Lower lobe of right lung (tissue), 2 donors: ENCODE measurements around the gene SMTNL2. TPM values are rescaled to one million over a fixed set of nuclear protein-coding genes. Genes with fewer than 3 reads are reported as not detected.
A peak's percentile ranks its signal among the peaks of the same experiment; 100 is the strongest.
"Not testable (repeated sequence)": the region's sequence is repeated elsewhere in the genome, so short reads cannot be mapped to it uniquely, and the experiment has no call there.

Source experiments
- ATAC-seq, 2 donors: fragments of 200-7000 bp; cut with Tn5 transposase; one replicate each; pipeline ENCODE4 v1.9.1; 2020 to 2022; ENCODE audit warnings: mild to moderate bottlenecking in 2 of 2, moderate library complexity in 2 of 2
- DNase-seq: peaks from one replicate; pipeline ENCODE4 v3.0.0-alpha.2; 2020
- H3K27ac ChIP-seq: fragments of 200-600 bp; one replicate; pipeline ENCODE4 v1.8.0; 2022
- H3K27me3 ChIP-seq: fragments of 200-600 bp; one replicate; pipeline ENCODE4 v1.8.0; 2022; ENCODE audit warnings: low read depth
- H3K36me3 ChIP-seq: fragments of 200-600 bp; one replicate; pipeline ENCODE4 v1.8.0; 2022; ENCODE audit warnings: mild to moderate bottlenecking
- H3K4me1 ChIP-seq: fragments of 200-600 bp; one replicate; pipeline ENCODE4 v1.8.0; 2022
- H3K4me3 ChIP-seq: fragments of 200-600 bp; one replicate; pipeline ENCODE4 v1.8.0; 2022; ENCODE audit warnings: mild to moderate bottlenecking
- H3K9me3 ChIP-seq: fragments of 200-600 bp; one replicate; pipeline ENCODE4 v1.8.0; 2022
- CTCF ChIP-seq: fragments of 200-600 bp; IDR thresholded peaks from one replicate; pipeline ENCODE4 v1.8.0; 2022; ENCODE audit warnings: antibody characterized with exemption, mild to moderate bottlenecking
- intact Hi-C: fragments of 100-400 bp; cut with DNase I; formaldehyde crosslinking; loops from one replicate; pipeline ENCODE4 v1.11.0; 2022
- total RNA-seq: library from RNA; stranded (reverse); fragmentation: NEBNext Ultra II Directional; extraction: Animal tissue kit (Norgen Biotek cat#: 25700); gene quantifications from one replicate; pipeline ENCODE4 v1.2.1, GENCODE V29; 2021
- donor health status: DM: no; HTN: yes; CAD: no; lungs with severe emphysema.

The SMTNL2 gene
- total RNA-seq, 1 donor from 2014 or later, result 6.4 TPM

- peak overlapping the region; percentile 59 for H3K4me3 ChIP-seq
- peaks cover 40% of the 10 kb centered on the region for H3K27me3 ChIP-seq
- H3K9me3 ChIP-seq, result no peaks in the 10 kb centered on the region
- intact Hi-C loops, result no loop called here
- H3K27ac ChIP-seq, result no peak overlapping the region
- H3K36me3 ChIP-seq, result no peaks in the 10 kb centered on the region
- peaks cover 8% of the 10 kb centered on the region for H3K4me1 ChIP-seq
- ATAC-seq, result no peak
- no peak for DNase-seq
- no peak for TF ChIP-seq CTCF
Measured at GRCh38 chr17:4586043-4586442, 1.7 kb downstream of the SMTNL2 start.

GRCh38 chr17:4587195-4587594 is 2.9 kb downstream of the SMTNL2 start:
- intact Hi-C loops, result no loop called here
- ATAC-seq (no peak), DNase-seq (no peak)
- Histone ChIP-seq H3K9me3 (no peaks in the 10 kb centered on the region), H3K27ac (no peak overlapping the region), H3K4me3 (no peak overlapping the region), H3K27me3 (peaks cover 37% of the 10 kb centered on the region), H3K36me3 (no peaks in the 10 kb centered on the region), H3K4me1 (peaks cover 8% of the 10 kb centered on the region)
- TF ChIP-seq CTCF, result no peak

GRCh38 chr17:4587803-4588202 is 3.5 kb downstream of the SMTNL2 start:
- ATAC-seq (no peak), DNase-seq (no peak)
- intact Hi-C loops, result no loop called here
- Histone ChIP-seq H3K36me3 (no peaks in the 10 kb centered on the region), H3K9me3 (no peaks in the 10 kb centered on the region), H3K4me3 (no peak overlapping the region), H3K27ac (peak overlapping the region; percentile 8), H3K27me3 (peaks cover 31% of the 10 kb centered on the region), H3K4me1 (peaks cover 8% of the 10 kb centered on the region)
- no peak for TF ChIP-seq CTCF

- no peak for TF ChIP-seq CTCF
- Histone ChIP-seq H3K27ac (no peak overlapping the region), H3K9me3 (no peaks in the 10 kb centered on the region), H3K27me3 (peaks cover 25% of the 10 kb centered on the region), H3K4me1 (peaks cover 8% of the 10 kb centered on the region), H3K4me3 (no peak overlapping the region), H3K36me3 (no peaks in the 10 kb centered on the region)
- ATAC-seq, result no peak
- no peak for DNase-seq
- intact Hi-C loops, result no loop called here
Measured at GRCh38 chr17:4588391-4588790, 4.1 kb downstream of the SMTNL2 start.

GRCh38 chr17:4588898-4589625 is 4.7 kb downstream of the SMTNL2 start:
- Histone ChIP-seq H3K27ac (no peak overlapping the region), H3K27me3 (peaks cover 20% of the 10 kb centered on the region), H3K4me1 (peaks cover 5% of the 10 kb centered on the region), H3K36me3 (no peaks in the 10 kb centered on the region), H3K9me3 (no peaks in the 10 kb centered on the region), H3K4me3 (no peak overlapping the region)
- TF ChIP-seq CTCF, result no peak
- DNase-seq (no peak), ATAC-seq (no peak)
- intact Hi-C loops, result no loop called here

GRCh38 chr17:4590042-4590441 is 5.7 kb downstream of the SMTNL2 start:
- ATAC-seq, DNase-seq, H3K27ac ChIP-seq, H3K4me3 ChIP-seq, H3K9me3 ChIP-seq, H3K36me3 ChIP-seq, intact Hi-C loops, H3K4me1 ChIP-seq: not testable (repeated sequence)
- H3K27me3 ChIP-seq, result peaks cover 10% of the 10 kb centered on the region
